K562 (cell line): ENCODE data around the gene TTBK1. TPM values are rescaled to one million over a fixed set of nuclear protein-coding genes. Genes with fewer than 3 reads are reported as not detected.

Experiments
- ARID1B ChIP-seq: fragments of 450-650 bp; IDR thresholded peaks from 2 replicates; pipeline ENCODE4 v1.6.1; 2016; ENCODE audit warnings: antibody characterized with exemption, mild to moderate bottlenecking, inconsistent platforms
- C11orf30 ChIP-seq: fragments of 450-650 bp; IDR thresholded peaks from 2 replicates; pipeline ENCODE4 v1.6.1; 2016; ENCODE audit warnings: low read depth, mild to moderate bottlenecking
- ELF4 ChIP-seq: fragments of 450-650 bp; formaldehyde crosslinking; IDR thresholded peaks from 2 replicates; pipeline ENCODE4 v1.4.0; 2022; ENCODE audit warnings: missing genetic modification characterization
- HEY1 ChIP-seq: fragments of 250-450 bp; sonication (Bioruptor Pico); IDR thresholded peaks from 2 replicates; pipeline ENCODE4 v1.5.0; 2020; ENCODE audit warnings: mild to moderate bottlenecking, moderate library complexity, borderline replicate concordance
- HMG20A ChIP-seq: fragments of 450-650 bp; formaldehyde crosslinking; conservative IDR thresholded peaks from 2 replicates; pipeline ENCODE4 v1.4.0; 2020; ENCODE audit warnings: mild to moderate bottlenecking, mixed read lengths
- KHSRP ChIP-seq: fragments of 450-650 bp; IDR thresholded peaks from 2 replicates; pipeline ENCODE4 v1.6.1; 2017
- LARP7 ChIP-seq: fragments of 450-650 bp; IDR thresholded peaks from 2 replicates; pipeline ENCODE4 v1.6.1; 2016
- LEF1 ChIP-seq: fragments of 450-650 bp; IDR thresholded peaks from 2 replicates; pipeline ENCODE4 v1.6.1; 2016; ENCODE audit warnings: mild to moderate bottlenecking
- MTA1 ChIP-seq: fragments of 450-650 bp; IDR thresholded peaks from 2 replicates; pipeline ENCODE4 v1.6.1; 2017; ENCODE audit warnings: borderline replicate concordance
- MTA2 ChIP-seq: fragments of 450-650 bp; IDR thresholded peaks from 2 replicates; pipeline ENCODE4 v1.6.1; 2016; ENCODE audit warnings: low read depth
- MXI1 ChIP-seq: IDR thresholded peaks from 2 replicates; pipeline ENCODE4 v1.6.1; 2011; ENCODE audit warnings: low read depth, mild to moderate bottlenecking, improper control_type of control experiment, low read length
- NCOA4 ChIP-seq: fragments of 450-650 bp; IDR thresholded peaks from 2 replicates; pipeline ENCODE4 v1.6.1; 2018; ENCODE audit warnings: mild to moderate bottlenecking; ENCODE audit not compliant: partially characterized antibody
- NCOR1 ChIP-seq: fragments of 450-650 bp; IDR thresholded peaks from 2 replicates; pipeline ENCODE4 v1.6.1; 2016; ENCODE audit warnings: mild to moderate bottlenecking, moderate library complexity
- NFXL1 ChIP-seq: fragments of 450-650 bp; formaldehyde crosslinking; IDR thresholded peaks from 2 replicates; pipeline ENCODE4 v1.4.0; 2021; ENCODE audit warnings: mild to moderate bottlenecking
- TEAD2 ChIP-seq: fragments of 450-650 bp; IDR thresholded peaks from 2 replicates; pipeline ENCODE4 v1.6.1; 2016; ENCODE audit warnings: missing genetic modification characterization, control low read depth, missing compliant biosample characterization
- YBX1 ChIP-seq: fragments of 450-650 bp; IDR thresholded peaks from 2 replicates; pipeline ENCODE4 v1.7.1; 2016; ENCODE audit warnings: mild to moderate bottlenecking
- ZC3H8 ChIP-seq: fragments of 450-650 bp; IDR thresholded peaks from 2 replicates; pipeline ENCODE4 v1.6.1; 2017
- ZNF121 ChIP-seq: sonication (generic); formaldehyde crosslinking; conservative IDR thresholded peaks from 2 replicates; pipeline ENCODE4 v1.8.0; 2022; ENCODE audit warnings: missing genetic modification reagents
- ZNF197 ChIP-seq: fragments of 200-800 bp; sonication (Bioruptor generic); IDR thresholded peaks from 2 replicates; pipeline ENCODE4 v1.6.1; 2016; ENCODE audit warnings: low read depth, missing genetic modification characterization, missing compliant biosample characterization
- polyA plus RNA-seq, 8 experiments: library from polyadenylated mRNA; depleted of rRNA in 4 of 8; stranded (reverse) in 5 of 8; unstranded in 3 of 8; fragments of >200 nt; fragmentation: Nextera tagmentation in 2 of 8; fragmentation: Illumina TruSeq in 1 of 8; extraction: Ambion mirVana in 2 of 8; extraction: Trizol in 1 of 8; gene quantifications; 2 replicates each; pipeline versions ENCODE4 v1.2.1 to v1.2.3, GENCODE V29; 2011 to 2014; ENCODE audit warnings: inconsistent platforms in 1 of 8, missing spikeins in 1 of 8
- total RNA-seq, 7 experiments: library from RNA; depleted of rRNA in 6 of 7; stranded (reverse); fragments of >200 nt in 6 of 7; fragmentation: Illumina TruSeq in 2 of 7; extraction: Trizol in 2 of 7; gene quantifications; 2 replicates each; pipeline versions ENCODE4 v1.2.1 to v1.2.3, GENCODE V29; 2011 to 2021; ENCODE audit warnings: low replicate concordance in 1 of 7
- TF ChIP-seq, protein P1 (sequence below): fragments of 150-350 bp; conservative IDR thresholded peaks from 2 replicates; pipeline ENCODE4 v1.6.1; 2014; ENCODE audit warnings: low read length
- TF ChIP-seq, protein P2 (sequence below): fragments of 450-650 bp; IDR thresholded peaks from 2 replicates; pipeline ENCODE4 v1.6.1; 2016
- TF ChIP-seq, protein P3 (sequence below): fragments of 450-650 bp; IDR thresholded peaks from 2 replicates; pipeline ENCODE4 v1.6.1; 2016; ENCODE audit warnings: borderline replicate concordance
- TF ChIP-seq, protein P4 (sequence below): fragments of 450-650 bp; IDR thresholded peaks from 2 replicates; pipeline ENCODE4 v1.6.1; 2017; ENCODE audit warnings: antibody characterized with exemption

The TTBK1 gene
- total and polyA plus RNA-seq, 9 of the 15 experiments (the other 6 are each of a cell fraction or from before 2014, with no cell fraction given): not detected

DNA sequence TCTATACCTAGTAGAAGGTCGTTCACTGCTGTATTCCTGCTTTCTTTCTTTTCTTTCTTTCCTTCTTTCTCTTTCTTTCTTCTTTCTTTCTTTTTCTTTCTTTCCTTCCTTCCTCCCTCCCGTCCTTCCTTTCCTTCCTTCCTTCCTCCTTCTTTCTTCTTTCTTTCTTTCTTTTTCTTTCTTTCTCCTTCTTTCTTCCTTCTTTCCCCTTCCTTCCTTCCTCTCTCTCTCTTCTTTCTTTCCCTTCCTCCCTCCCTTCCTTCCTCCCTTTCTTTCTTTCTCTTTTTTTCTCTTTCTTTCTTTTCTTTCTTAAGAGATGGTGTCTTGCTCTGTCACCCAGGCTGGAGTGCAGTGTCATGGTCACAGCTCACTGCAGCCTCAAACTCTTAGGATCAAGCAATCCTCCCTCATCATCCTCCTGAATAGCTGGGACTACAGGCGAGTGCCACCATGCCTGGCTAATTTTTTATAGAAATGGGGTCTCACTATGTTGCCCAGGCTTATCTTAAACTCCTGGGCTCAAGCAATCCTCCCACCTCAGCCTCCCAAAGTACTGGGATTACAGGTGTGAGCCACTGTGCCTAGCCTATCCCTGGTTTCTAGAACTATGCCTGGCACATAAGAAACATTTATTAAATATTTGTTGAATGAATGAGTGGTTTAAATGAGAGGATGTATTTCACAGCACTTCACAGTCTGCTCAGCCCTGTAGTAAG is 11.4 kb upstream of the TTBK1 start (continued):
- TF ChIP-seq LARP7: peak; percentile 76; the same call in 1 of the 2 replicates
- peak; percentile 91 for TF ChIP-seq ZNF121 (CRISPR knock-in tag)
- peak; percentile 22; the same call in 1 of the 2 replicates for TF ChIP-seq C11orf30
- peak; percentile 36 for TF ChIP-seq NCOA4
- TF ChIP-seq, protein P1, sequence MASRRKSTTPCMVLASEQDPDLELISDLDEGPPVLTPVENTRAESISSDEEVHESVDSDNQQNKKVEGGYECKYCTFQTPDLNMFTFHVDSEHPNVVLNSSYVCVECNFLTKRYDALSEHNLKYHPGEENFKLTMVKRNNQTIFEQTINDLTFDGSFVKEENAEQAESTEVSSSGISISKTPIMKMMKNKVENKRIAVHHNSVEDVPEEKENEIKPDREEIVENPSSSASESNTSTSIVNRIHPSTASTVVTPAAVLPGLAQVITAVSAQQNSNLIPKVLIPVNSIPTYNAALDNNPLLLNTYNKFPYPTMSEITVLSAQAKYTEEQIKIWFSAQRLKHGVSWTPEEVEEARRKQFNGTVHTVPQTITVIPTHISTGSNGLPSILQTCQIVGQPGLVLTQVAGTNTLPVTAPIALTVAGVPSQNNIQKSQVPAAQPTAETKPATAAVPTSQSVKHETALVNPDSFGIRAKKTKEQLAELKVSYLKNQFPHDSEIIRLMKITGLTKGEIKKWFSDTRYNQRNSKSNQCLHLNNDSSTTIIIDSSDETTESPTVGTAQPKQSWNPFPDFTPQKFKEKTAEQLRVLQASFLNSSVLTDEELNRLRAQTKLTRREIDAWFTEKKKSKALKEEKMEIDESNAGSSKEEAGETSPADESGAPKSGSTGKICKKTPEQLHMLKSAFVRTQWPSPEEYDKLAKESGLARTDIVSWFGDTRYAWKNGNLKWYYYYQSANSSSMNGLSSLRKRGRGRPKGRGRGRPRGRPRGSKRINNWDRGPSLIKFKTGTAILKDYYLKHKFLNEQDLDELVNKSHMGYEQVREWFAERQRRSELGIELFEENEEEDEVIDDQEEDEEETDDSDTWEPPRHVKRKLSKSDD: no peak
- no peak for TF ChIP-seq HMG20A (CRISPR knock-in tag)
- 0 out of 2 replicates have a peak, but pooled peaks have one; percentile 55 for TF ChIP-seq YBX1
- peak; percentile 14; the same call in 1 of the 2 replicates for TF ChIP-seq LEF1
- TF ChIP-seq ELF4 (CRISPR knock-in tag): 0 out of 2 replicates have a peak, but pooled peaks have one; percentile 51
- no peak; the same call in 1 of the 2 replicates for TF ChIP-seq NCOR1
- no peak for TF ChIP-seq ZC3H8
- no peak for TF ChIP-seq TEAD2
- TF ChIP-seq NFXL1 (CRISPR knock-in tag): no peak
- peak; percentile 56 for TF ChIP-seq KHSRP
- TF ChIP-seq ARID1B: peak; percentile 27; the same call in 1 of the 2 replicates
- peak; percentile 82; the same call in 1 of the 2 replicates for TF ChIP-seq MTA1
- TF ChIP-seq, protein P2, sequence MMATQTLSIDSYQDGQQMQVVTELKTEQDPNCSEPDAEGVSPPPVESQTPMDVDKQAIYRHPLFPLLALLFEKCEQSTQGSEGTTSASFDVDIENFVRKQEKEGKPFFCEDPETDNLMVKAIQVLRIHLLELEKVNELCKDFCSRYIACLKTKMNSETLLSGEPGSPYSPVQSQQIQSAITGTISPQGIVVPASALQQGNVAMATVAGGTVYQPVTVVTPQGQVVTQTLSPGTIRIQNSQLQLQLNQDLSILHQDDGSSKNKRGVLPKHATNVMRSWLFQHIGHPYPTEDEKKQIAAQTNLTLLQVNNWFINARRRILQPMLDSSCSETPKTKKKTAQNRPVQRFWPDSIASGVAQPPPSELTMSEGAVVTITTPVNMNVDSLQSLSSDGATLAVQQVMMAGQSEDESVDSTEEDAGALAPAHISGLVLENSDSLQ: 0 out of 2 replicates have a peak, but pooled peaks have one; percentile 4
- TF ChIP-seq ZNF197 (CRISPR knock-in tag): no peak
- TF ChIP-seq MXI1: no peak
- TF ChIP-seq, protein P3, sequence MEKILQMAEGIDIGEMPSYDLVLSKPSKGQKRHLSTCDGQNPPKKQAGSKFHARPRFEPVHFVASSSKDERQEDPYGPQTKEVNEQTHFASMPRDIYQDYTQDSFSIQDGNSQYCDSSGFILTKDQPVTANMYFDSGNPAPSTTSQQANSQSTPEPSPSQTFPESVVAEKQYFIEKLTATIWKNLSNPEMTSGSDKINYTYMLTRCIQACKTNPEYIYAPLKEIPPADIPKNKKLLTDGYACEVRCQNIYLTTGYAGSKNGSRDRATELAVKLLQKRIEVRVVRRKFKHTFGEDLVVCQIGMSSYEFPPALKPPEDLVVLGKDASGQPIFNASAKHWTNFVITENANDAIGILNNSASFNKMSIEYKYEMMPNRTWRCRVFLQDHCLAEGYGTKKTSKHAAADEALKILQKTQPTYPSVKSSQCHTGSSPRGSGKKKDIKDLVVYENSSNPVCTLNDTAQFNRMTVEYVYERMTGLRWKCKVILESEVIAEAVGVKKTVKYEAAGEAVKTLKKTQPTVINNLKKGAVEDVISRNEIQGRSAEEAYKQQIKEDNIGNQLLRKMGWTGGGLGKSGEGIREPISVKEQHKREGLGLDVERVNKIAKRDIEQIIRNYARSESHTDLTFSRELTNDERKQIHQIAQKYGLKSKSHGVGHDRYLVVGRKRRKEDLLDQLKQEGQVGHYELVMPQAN: peak; percentile 60; the same call in 1 of the 2 replicates
- peak; percentile 37 for TF ChIP-seq MTA2
- TF ChIP-seq, protein P4, sequence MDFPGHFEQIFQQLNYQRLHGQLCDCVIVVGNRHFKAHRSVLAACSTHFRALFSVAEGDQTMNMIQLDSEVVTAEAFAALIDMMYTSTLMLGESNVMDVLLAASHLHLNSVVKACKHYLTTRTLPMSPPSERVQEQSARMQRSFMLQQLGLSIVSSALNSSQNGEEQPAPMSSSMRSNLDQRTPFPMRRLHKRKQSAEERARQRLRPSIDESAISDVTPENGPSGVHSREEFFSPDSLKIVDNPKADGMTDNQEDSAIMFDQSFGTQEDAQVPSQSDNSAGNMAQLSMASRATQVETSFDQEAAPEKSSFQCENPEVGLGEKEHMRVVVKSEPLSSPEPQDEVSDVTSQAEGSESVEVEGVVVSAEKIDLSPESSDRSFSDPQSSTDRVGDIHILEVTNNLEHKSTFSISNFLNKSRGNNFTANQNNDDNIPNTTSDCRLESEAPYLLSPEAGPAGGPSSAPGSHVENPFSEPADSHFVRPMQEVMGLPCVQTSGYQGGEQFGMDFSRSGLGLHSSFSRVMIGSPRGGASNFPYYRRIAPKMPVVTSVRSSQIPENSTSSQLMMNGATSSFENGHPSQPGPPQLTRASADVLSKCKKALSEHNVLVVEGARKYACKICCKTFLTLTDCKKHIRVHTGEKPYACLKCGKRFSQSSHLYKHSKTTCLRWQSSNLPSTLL: 0 out of 2 replicates have a peak, but pooled peaks have one; percentile 45
- TF ChIP-seq HEY1 (CRISPR knock-in tag): no peak
